Epithelial cell of prostate (primary cell): ENCODE results near the gene GLTP.
A peak's percentile ranks its signal among the peaks of the same experiment; 100 is the strongest.
"Not testable (repeated sequence)": the region's sequence is repeated elsewhere in the genome, so short reads cannot be mapped to it uniquely, and the experiment has no call there.

ENCODE experiments used
- DNase-seq: peaks from one replicate; pipeline ENCODE4 v3.0.0-alpha.2; 2011; ENCODE audit warnings: low read depth, low spot score
- H3K27ac ChIP-seq: fragments of 450-650 bp; 2 replicates; pipeline ENCODE4 v1.5.1; 2017; ENCODE audit warnings: mild to moderate bottlenecking

The GLTP gene

GRCh38 chr12:109879351-109880042 lies 844 bp downstream of the GLTP start:
- peak overlapping the region; percentile 99 for H3K27ac ChIP-seq
- DNase-seq: no peak

- H3K27ac ChIP-seq: peak overlapping the region; percentile 99
These were observed 1.6 kb downstream of the GLTP start for GRCh38 chr12:109878749-109879148.

DNA sequence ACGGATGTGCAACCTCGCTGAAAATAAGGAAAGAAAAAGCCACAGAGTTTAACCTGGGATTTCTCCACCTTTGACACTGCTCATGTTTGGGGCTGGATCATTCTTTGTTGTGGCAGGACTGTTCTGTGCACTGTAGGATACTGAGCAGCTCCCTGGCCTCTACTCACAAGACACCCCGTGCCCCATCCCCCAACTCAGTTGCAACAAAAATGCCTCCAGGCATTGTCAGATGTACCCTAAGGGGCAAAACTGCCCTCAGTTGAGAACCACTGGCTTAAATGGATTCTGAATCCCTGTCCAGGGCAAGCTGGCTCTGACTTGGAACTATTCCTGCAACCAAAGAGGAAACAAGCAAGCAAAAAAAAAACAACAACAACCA lies 2.1 kb downstream of the GLTP start:
- no peak for DNase-seq
- H3K27ac ChIP-seq: peak overlapping the region; percentile 99

More at GRCh38 chr12:109878749-109879148, 1.6 kb downstream of the GLTP start:
- DNase-seq: no peak

- no peak for DNase-seq
- H3K27ac ChIP-seq: peak overlapping the region; percentile 99
These were observed 2.7 kb downstream of the GLTP start for GRCh38 chr12:109877504-109878246.

DNA sequence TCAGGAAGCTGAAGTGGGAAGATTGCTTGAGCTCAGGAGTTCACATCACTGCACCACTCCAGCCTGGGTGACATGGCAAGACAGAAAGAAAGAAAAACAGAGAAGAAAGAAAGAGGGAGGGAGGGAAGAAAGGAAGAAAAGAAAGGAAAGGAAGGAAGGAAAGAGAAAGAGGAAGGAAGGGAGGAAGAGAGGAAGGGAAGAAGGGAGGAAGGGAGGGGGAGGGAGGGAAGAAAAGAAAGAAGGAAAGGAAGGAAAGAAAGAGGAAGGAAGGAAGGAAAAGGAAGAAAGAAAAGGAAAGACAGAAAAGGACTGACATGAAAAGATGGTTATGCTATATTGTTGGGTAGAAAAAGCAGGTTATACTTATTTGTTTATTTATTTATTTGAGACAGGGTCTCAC lies 3.9 kb downstream of the GLTP start:
- peak overlapping the region; percentile 16 for H3K27ac ChIP-seq
- DNase-seq: no peak

GRCh38 chr12:109875572-109876131 lies 4.7 kb downstream of the GLTP start:
- no peak for DNase-seq
- peak overlapping the region; percentile 16 for H3K27ac ChIP-seq

DNA sequence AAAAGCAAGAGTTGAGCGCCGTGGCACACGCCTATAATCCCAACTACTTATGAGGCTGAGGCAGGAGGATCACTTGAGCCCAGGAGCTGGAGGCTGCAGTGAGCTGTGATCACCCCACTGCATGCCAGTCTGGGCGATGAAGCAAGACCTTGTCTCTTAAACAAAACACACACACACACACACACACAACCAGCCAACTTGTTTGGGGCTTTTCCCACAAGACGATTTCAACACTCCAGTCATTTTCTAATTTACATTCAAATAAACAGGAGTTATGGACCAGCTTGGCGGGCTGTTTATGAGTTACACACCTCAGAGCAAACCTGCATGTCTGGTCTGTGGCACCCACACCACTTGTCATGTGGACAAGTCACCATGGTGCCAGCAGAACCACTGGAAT lies 6.7 kb downstream of the GLTP start:
- DNase-seq: no peak
- no peak overlapping the region for H3K27ac ChIP-seq

DNA sequence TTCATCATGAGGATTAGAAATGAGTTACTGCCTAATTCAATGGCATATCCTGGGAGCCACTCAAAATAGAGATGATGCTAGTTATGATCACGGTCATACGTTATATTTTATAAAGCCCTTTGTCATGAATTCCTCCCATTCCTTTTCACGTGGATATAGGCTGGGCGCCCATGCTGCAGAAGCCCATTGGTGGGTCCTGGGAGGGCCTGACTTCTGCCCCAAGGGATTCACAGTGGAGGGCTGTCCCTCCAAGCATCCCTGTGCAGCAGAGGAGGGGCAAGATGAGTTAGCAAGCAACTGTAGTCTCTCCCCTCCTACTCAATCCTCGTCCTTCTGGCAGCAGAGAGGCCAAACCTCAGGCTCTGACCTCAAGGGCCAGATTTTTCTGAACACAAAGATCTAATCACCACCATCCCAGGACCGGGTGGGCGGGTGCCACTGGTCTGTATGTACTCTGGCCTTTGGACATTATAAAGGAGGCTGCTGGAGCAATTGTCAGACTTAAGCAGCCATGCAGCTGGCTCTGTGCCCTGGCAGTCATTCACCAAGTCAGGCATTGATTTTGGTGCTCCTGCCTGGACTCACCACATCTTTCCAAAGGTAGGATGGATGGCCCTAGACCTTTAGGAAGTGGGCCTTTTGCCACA lies 8.6 kb downstream of the GLTP start:
- peak overlapping the region; percentile 76 for H3K27ac ChIP-seq
- no peak for DNase-seq

GRCh38 chr12:109870648-109871047 lies 9.7 kb downstream of the GLTP start:
- DNase-seq: no peak

GRCh38 chr12:109868182-109869051 lies 11.9 kb downstream of the GLTP start:
- no peak for DNase-seq
- peak overlapping the region; percentile 76 for H3K27ac ChIP-seq

More at GRCh38 chr12:109870648-109871047, 9.7 kb downstream of the GLTP start:
- peak overlapping the region; percentile 76 for H3K27ac ChIP-seq

GRCh38 chr12:109864916-109865315 lies 15.4 kb downstream of the GLTP start:
- peak overlapping the region; percentile 80 for H3K27ac ChIP-seq
- peak; percentile 90 for DNase-seq

- H3K27ac ChIP-seq: peak overlapping the region; percentile 80
- DNase-seq: no peak
These were observed 16.3 kb downstream of the GLTP start for GRCh38 chr12:109863847-109864712.

DNA sequence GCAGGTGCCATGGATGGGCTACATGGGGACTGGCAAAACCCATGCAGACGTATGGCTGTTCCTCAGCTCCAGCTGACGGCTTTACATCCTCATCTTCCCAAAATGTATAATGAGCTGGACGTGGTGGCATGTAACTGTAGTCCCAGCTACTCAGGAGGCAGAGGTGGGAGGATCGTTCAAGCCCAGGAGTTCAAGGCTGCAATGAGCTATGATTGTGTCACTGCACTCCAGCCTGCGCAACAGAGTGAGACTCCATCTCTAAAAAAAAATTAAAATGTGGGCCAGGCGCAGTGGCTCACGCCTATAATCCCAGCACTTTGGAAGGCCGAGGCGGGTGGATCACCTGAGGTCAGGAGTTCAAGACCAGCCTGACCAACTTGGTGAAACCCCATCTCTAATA lies 17.9 kb downstream of the GLTP start:
- H3K27ac ChIP-seq, DNase-seq: not testable (repeated sequence)

GRCh38 chr12:109861689-109862314 lies 18.5 kb downstream of the GLTP start:
- no peak overlapping the region for H3K27ac ChIP-seq
- no peak for DNase-seq

- DNase-seq: no peak
- H3K27ac ChIP-seq: no peak overlapping the region
These were observed 19.4 kb downstream of the GLTP start for GRCh38 chr12:109860977-109861376.

- DNase-seq: no peak
- H3K27ac ChIP-seq: no peak overlapping the region
These were observed 21.6 kb downstream of the GLTP start for GRCh38 chr12:109858764-109859163.

DNA sequence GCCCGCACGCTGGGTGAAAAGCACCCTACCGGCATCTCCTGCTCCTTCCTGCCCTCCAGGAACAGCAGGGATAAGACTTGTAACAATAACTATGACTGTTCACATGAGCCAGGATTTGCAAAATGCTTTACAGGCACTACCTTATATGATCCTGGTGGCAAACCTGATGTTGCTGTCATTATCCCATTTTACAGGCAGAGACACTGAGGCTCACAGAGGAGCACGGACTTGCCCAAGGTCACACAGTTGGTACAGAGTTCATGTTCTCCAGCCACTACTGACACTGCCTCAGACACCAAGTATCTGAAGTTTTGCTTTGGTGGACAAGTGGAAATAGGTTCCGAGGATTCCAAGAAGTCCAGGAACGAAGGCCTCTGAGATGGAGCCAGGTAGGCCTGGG lies 22.6 kb downstream of the GLTP start:
- DNase-seq: no peak
- H3K27ac ChIP-seq: no peak overlapping the region

GRCh38 chr12:109855377-109855776 lies 25.0 kb downstream of the GLTP start:
- H3K27ac ChIP-seq: no peak overlapping the region

DNA sequence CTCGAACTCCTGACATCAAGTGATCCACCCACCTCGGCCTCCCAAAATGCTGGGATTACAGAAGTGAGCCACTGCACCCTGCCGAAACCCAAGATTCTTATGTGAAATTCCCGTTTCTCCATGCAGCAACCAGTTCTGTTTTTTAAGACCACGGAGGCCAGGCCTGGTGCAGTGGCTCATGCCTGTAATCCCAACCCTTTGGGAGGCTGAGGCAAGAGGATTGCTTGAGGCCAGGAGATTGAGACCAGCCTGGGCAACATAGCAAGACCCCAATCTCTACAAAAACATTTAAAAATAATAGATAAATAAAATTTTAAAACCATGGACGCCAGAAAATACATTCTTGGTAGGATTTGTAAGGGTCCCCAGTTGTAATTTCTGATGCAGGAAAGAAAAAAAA lies 29.8 kb downstream of the GLTP start:
- not testable (repeated sequence) for DNase-seq, H3K27ac ChIP-seq

More at GRCh38 chr12:109855377-109855776, 25.0 kb downstream of the GLTP start:
- no peak for DNase-seq
